HepG2 (cell line): ENCODE data around the gene CALML6. TPM values are rescaled to one million over a fixed set of nuclear protein-coding genes. Genes with fewer than 3 reads are reported as not detected.

ENCODE experiments used
- ARHGAP35 ChIP-seq: sonication (generic); formaldehyde crosslinking; IDR thresholded peaks from 2 replicates; pipeline ENCODE4 v1.9.0; 2022; ENCODE audit warnings: mild to moderate bottlenecking, inconsistent platforms, moderate library complexity, missing genetic modification reagents, borderline replicate concordance
- CEBPG ChIP-seq: IDR thresholded peaks from 2 replicates; pipeline ENCODE4 v1.6.1; 2016
- HIC2 ChIP-seq: sonication (generic); formaldehyde crosslinking; IDR thresholded peaks from 2 replicates; pipeline ENCODE4 v1.9.0; 2022; ENCODE audit warnings: low read depth, missing genetic modification reagents
- MAFG ChIP-seq: sonication (generic); formaldehyde crosslinking; IDR thresholded peaks from 2 replicates; pipeline ENCODE4 v1.5.1; 2020; ENCODE audit warnings: mild to moderate bottlenecking, missing genetic modification reagents
- MEIS2 ChIP-seq: sonication (generic); formaldehyde crosslinking; IDR thresholded peaks from 2 replicates; pipeline ENCODE4 v1.9.0; 2021; ENCODE audit warnings: mild to moderate bottlenecking, missing genetic modification reagents
- NFATC3 ChIP-seq: sonication (generic); formaldehyde crosslinking; IDR thresholded peaks from 2 replicates; pipeline ENCODE4 v1.5.1; 2020; ENCODE audit warnings: mild to moderate bottlenecking, missing genetic modification reagents
- PAF1 ChIP-seq: IDR thresholded peaks from 2 replicates; pipeline ENCODE4 v1.6.1; 2016; ENCODE audit warnings: missing genetic modification reagents, missing compliant biosample characterization
- PHF5A ChIP-seq: IDR thresholded peaks from one replicate; pipeline ENCODE4 v1.6.1; 2018; ENCODE audit warnings: low read depth, missing genetic modification reagents; ENCODE audit not compliant: unreplicated experiment
- RORA ChIP-seq: sonication (generic); formaldehyde crosslinking; IDR thresholded peaks from 2 replicates; pipeline ENCODE4 v1.5.0; 2020; ENCODE audit warnings: mild to moderate bottlenecking, missing genetic modification reagents, moderate library complexity
- SMARCC2 ChIP-seq: fragments of 450-650 bp; IDR thresholded peaks from 2 replicates; pipeline ENCODE4 v1.6.1; 2017; ENCODE audit warnings: antibody characterized with exemption, mild to moderate bottlenecking
- TFE3 ChIP-seq: IDR thresholded peaks from 2 replicates; pipeline ENCODE4 v1.6.1; 2016
- TGIF2 ChIP-seq: IDR thresholded peaks from 2 replicates; pipeline ENCODE4 v1.6.1; 2016; ENCODE audit warnings: control low read depth, missing compliant biosample characterization
- YY1 ChIP-seq: IDR thresholded peaks from 2 replicates; pipeline ENCODE4 v1.6.1; 2011; ENCODE audit warnings: low read length, low read depth, moderate library complexity, mild to moderate bottlenecking; ENCODE audit not compliant: insufficient read depth, insufficient replicate concordance
- ZNF180 ChIP-seq: sonication (generic); formaldehyde crosslinking; IDR thresholded peaks from 2 replicates; pipeline ENCODE4 v1.4.0; 2020; ENCODE audit warnings: low read depth, missing genetic modification reagents, borderline replicate concordance
- ZNF501 ChIP-seq: sonication (generic); formaldehyde crosslinking; IDR thresholded peaks from 2 replicates; pipeline ENCODE4 v1.5.1; 2020; ENCODE audit warnings: mild to moderate bottlenecking, moderate library complexity, missing genetic modification reagents
- ZNF547 ChIP-seq: sonication (generic); formaldehyde crosslinking; IDR thresholded peaks from 2 replicates; pipeline ENCODE4 v1.5.1; 2020; ENCODE audit warnings: mild to moderate bottlenecking, missing genetic modification reagents
- ZNF687 ChIP-seq: sonication (generic); formaldehyde crosslinking; IDR thresholded peaks from 2 replicates; pipeline ENCODE4 v1.5.1; 2020; ENCODE audit warnings: mild to moderate bottlenecking, missing genetic modification reagents, moderate library complexity
- ZNF704 ChIP-seq: sonication (generic); formaldehyde crosslinking; IDR thresholded peaks from 2 replicates; pipeline ENCODE4 v1.8.1; 2023; ENCODE audit warnings: mild to moderate bottlenecking, inconsistent platforms, moderate library complexity, missing genetic modification reagents, borderline replicate concordance
- ZNF839 ChIP-seq: sonication (generic); formaldehyde crosslinking; IDR thresholded peaks from 2 replicates; pipeline ENCODE4 v1.4.0; 2020; ENCODE audit warnings: missing genetic modification reagents, mild to moderate bottlenecking, borderline replicate concordance
- polyA plus RNA-seq, 8 experiments: library from polyadenylated mRNA; depleted of rRNA in 3 of 8; stranded (reverse) in 7 of 8; unstranded in 1 of 8; fragments of >200 nt; fragmentation: Illumina TruSeq in 4 of 8; extraction: Trizol in 4 of 8; gene quantifications; 2 replicates each; pipeline versions ENCODE4 v1.2.1 to v1.2.3, GENCODE V29; 2011 to 2016; ENCODE audit warnings: low read depth in 4 of 8, missing spikeins in 1 of 8, mixed read lengths in 1 of 8; ENCODE audit not compliant: insufficient read depth in 1 of 8
- total RNA-seq, 5 experiments: library from RNA; depleted of rRNA; stranded (reverse); fragments of >200 nt; fragmentation: Illumina TruSeq; extraction: Trizol; gene quantifications; 2 replicates each; pipeline ENCODE4 v1.2.3, GENCODE V29; 2016; ENCODE audit warnings: low read depth in 1 of 5

Gene CALML6
- total and polyA plus RNA-seq, 2 of the 13 experiments (the other 11 are each of a cell fraction or from before 2014, with no cell fraction given): 0.11 to 0.12 TPM

- TF ChIP-seq ZNF704: peak; percentile 81; the same call in 1 of the 2 replicates
- TF ChIP-seq TFE3 (CRISPR knock-in tag): no peak; the same call in 1 of the 2 replicates
- no peak for TF ChIP-seq SMARCC2
- TF ChIP-seq CEBPG (CRISPR knock-in tag): no peak
- peak; percentile 82 for TF ChIP-seq PHF5A (CRISPR knock-in tag)
- no peak for TF ChIP-seq ZNF180 (CRISPR knock-in tag)
- TF ChIP-seq ZNF501 (CRISPR knock-in tag): peak; percentile 37; the same call in 1 of the 2 replicates
- no peak for TF ChIP-seq MAFG (CRISPR knock-in tag)
- TF ChIP-seq HIC2 (CRISPR knock-in tag): peak; percentile 92
- no peak for TF ChIP-seq PAF1 (CRISPR knock-in tag)
- no peak; the same call in 1 of the 2 replicates for TF ChIP-seq RORA (CRISPR knock-in tag)
- no peak for TF ChIP-seq ARHGAP35
- peak; percentile 97 for TF ChIP-seq ZNF687
- peak; percentile 69 for TF ChIP-seq YY1
- TF ChIP-seq ZNF839: no peak
- TF ChIP-seq NFATC3 (CRISPR knock-in tag): no peak
- TF ChIP-seq TGIF2 (CRISPR knock-in tag): no peak
- TF ChIP-seq MEIS2 (CRISPR knock-in tag): no peak
- TF ChIP-seq ZNF547: peak; percentile 72; the same call in 1 of the 2 replicates
These were observed 27.9 kb downstream of the CALML6 start (continued) for GRCh38 chr1:1942753-1943656.
